ENCODE data around the gene PDXK.

PDXK gene

DNA sequence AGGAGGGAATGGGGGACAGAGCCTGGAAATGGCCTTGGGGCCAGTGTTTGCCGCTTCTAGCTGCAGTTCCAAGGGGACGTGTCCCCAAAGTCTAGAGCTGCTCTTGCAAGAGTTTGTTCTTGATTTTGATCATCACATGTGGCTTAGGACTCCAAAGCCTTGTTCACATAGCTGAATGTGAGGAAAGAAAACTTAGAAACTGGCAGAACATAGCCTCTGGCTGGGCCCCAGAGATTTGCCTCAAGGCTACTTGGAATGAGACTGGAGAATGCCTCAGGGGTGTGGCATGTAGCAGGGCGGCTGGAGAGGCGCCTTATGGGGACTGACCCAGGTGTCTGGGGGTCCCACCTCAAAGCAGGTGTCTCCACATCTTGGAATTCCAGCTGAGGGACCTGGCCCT is 2.3 kb downstream of the PDXK start:
- no peak for FAIRE-seq
- no peak for DNase-seq (ENCODE audit: extremely low spot score, insufficient read length, low read depth)

- FAIRE-seq (no peak), DNase-seq (ENCODE audit: extremely low spot score, insufficient read length, low read depth) (no peak)
Measured at GRCh38 chr21:43721939-43722338, 3.0 kb downstream of the PDXK start.

- no peak for DNase-seq (ENCODE audit: extremely low spot score, insufficient read length, low read depth)
- no peak for FAIRE-seq
Measured at GRCh38 chr21:43723648-43724047, 4.7 kb downstream of the PDXK start.

DNA sequence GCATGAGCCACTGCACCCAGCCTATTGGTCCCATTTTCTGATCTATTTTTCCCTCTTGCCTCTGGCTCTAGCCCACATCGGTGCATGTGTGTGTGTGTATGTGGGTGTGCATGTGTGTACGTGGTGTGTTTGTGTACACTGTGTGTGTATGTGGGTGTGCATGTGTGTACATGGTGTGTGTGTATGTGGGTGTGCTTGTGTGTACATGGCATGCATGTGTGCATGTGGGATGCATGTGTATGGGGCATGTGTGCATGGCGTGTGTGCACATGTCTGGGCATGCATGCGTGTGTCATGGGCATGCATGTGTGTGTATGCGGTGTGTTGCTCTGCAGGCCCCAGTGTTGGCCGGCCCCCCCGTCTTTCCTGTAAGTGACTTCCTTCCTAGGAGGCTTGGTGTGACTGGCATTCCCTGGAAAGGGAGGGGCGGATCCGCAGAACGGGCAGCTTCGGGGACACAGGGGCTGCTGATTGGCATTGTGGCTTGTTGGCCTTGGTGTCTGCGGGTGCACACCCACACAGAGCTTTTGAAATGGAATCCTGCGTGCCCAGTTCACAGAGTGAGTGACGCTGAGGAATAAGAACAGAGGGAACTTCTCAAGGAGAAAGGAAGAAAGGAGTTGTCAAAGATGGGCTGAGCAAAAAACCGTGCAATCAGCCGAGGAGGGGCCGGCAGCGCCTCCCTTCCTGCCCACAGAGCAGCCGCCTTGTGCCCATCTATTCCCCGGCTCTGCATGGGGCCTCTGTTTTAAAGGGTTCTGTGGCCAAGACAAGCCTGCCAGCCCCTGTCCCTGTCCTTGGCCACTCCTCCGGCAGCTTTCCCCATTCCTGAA is 8.0 kb downstream of the PDXK start:
- no peak for FAIRE-seq
- DNase-seq (ENCODE audit: extremely low spot score, insufficient read length, low read depth), result no peak

- DNase-seq (ENCODE audit: extremely low spot score, insufficient read length, low read depth) (no peak), FAIRE-seq (no peak)
Measured at GRCh38 chr21:43727519-43728153, 8.7 kb downstream of the PDXK start.

DNA sequence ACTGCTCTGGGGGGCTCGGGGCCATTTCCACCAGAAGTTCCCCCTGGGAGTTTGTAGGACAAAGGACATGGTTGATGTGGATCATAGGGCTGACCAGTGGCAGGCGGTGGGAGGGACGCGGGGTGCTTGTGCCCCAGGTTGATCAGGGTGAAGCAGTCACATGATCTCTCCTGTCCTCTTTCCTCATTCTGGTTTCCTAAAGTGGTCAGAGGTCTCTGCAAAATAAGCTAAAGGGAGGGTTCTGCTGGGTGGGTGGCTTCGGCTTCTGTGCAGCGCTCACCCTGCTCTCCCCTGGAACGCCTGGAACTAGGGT is 9.2 kb downstream of the PDXK start:
- FAIRE-seq, result no peak
- DNase-seq (ENCODE audit: extremely low spot score, insufficient read length, low read depth), result no peak

DNA sequence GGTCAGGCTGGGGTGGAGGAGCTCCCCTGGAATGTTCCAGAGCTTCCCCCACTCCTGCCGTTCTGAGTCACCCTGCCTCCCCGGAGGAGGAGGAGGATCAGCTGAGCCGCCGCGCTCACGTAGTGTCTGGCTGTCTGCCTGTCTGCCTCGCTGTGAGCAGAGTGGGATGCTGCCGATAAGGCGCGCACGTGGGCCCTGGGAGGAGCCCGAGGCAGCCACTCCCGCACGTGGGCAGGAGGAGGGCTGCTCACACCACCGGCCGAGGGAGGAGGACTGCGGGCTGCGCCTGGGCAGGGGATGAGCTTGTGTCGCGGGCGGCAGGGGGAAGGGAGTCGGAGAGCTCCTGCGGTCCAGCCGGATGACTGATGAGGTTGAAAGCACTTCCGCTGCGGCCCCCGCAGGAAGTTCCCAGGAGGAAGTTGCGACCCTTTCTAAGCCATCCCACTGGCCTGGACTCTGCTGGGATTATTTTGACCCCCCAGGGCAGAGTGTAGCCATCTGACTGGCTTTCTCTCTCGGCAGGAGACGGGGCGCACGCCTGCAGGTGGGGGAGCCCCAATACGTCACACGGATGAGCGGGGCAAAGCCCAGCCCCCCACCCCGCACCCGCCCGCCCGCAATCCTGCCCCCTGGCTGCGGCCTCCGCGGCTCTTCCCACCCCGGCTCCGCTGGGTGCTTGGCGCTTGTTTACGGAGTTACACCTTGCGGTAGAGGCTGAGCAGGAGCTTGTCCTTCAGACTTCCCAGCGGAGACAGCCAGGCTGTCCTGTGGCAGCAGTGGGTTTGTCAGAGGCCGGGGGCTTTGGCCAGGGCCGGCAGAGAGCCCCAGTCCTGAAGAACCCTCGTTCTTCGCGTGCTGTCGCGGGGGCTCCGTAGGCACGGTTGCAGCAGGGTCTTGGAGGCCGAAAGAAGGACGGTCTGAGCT is 9.8 kb downstream of the PDXK start:
- FAIRE-seq (peak; percentile 89), DNase-seq (ENCODE audit: extremely low spot score, insufficient read length, low read depth) (peak; percentile 78)

GRCh38 chr21:43731476-43731875 is 12.5 kb downstream of the PDXK start:
- no peak for FAIRE-seq
- DNase-seq (ENCODE audit: extremely low spot score, insufficient read length, low read depth), result no peak

DNA sequence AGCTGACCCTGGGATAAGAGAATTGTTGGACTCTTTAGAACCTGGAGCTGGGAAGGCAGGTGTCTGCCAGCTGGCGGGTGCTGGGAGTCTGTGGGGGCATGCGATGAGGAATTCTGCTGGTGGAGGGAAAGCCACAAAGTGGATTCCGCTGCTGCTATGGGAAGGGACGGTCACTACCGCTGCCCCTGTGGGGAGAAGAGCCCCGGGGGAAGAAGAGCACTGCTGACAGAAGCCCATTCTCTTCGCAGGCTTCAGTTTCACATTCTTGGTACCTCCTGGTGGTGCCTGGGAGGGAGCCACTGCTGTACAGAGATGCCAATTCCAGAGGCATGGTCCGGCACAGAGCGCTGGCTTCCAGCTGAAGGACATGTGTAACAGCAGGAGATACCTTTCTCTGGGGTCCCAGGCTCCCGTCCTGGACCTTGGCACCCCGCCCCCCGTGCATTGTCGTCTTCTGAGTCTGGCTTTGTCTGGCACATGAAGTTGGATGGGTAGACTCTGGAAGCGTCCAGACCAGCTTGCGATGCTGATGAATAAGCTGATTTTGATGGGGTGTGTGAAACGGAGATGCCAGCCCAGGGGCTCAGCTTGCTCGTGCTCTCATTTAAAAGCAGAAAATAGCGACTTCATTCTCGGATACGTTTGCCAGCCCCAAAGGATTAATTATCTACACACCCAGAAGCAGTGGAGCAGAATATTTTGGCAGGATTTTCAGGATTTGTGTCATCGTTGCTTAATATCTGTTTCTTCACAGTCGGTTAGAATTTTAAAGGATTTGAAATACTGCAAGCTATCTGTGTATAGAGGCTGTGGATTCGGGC is 13.2 kb downstream of the PDXK start:
- no peak for FAIRE-seq
- no peak for DNase-seq (ENCODE audit: extremely low spot score, insufficient read length, low read depth)

- no peak for FAIRE-seq
- no peak for DNase-seq (ENCODE audit: extremely low spot score, insufficient read length, low read depth)
Measured at GRCh38 chr21:43733060-43733459, 14.1 kb downstream of the PDXK start.

DNA sequence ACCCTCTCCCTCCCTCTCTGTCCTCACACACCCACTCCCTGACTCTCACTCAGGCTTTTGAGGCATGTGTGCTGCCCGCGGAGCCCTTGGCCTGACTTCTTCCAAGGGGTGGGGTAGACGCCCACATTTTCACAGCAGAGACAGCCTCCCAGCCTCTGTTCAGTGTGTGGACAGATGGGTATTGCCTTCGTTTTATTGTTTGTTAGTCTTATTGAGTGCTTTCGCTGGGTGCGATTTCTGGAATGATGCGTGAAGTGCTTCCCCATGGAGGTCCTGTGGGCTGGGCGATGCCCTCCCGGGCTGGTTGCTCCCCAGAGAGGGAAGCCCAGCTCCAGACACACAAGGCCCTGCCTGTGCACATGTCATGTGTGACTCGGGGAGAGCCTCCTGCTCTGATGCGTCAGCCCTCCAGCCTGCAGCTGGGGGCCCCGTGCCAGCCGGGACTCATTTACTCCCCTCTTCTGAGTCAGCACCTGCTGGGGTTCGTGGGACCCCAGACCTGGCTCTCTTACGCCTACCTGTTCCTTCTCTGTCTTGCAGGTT is 14.7 kb downstream of the PDXK start:
- DNase-seq (ENCODE audit: extremely low spot score, insufficient read length, low read depth) (no peak), FAIRE-seq (no peak)

DNA sequence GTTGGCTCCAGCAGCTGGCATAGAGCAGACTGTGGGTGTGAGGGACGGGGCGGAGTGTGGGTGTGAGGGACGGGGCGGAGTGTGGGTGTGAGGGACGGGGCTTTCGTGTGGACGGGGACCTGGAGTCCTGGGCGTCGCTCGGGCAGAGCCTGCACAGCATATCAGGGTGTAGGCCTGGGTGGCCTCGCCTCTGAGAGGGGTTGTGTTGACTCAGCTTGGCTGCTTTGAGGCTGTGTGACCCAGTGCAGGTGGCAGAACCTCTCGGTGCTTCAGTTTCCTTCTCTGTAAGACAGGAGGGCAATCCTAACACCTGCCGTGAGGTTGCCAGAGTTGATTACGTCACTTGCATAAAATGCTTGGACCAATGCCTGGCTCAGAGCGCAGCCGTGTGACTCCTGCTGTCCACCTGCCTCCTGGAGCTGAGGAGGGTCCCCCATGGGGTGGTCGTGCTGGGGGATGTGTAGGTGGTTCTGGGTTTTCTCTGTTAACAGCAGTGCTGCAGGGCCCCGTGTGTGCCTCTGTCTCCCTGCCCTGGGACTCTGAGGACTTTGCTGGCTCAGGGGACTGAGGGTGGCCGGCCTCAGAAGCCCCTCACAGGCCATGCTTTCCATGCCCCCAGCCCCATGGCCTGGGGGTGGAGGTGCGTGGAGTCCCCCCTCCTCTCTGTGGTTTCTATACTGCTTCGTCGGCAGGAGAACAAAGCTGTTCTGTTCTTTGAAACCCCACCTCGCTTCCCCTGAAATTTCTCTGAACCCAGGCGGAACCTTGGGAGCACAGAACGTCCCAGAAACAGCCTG is 15.4 kb downstream of the PDXK start:
- FAIRE-seq, result no peak
- DNase-seq (ENCODE audit: extremely low spot score, insufficient read length, low read depth), result no peak

DNA sequence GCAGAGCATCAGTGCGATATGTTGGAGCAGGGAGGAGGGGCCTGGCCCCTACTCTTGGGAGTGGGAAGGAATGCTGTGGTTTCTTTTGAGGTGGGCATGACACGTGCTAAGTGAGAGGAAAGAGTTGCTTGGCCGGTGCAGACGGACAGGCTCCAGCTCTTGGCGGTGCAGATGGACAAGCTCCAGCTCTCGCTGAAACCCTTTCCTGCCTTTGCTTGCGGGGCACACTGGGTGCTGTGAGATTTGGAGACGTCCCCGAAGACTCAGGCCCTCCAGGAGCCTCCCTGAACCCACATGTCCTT is 15.9 kb downstream of the PDXK start:
- DNase-seq (ENCODE audit: extremely low spot score, insufficient read length, low read depth) (no peak), FAIRE-seq (no peak)

DNA sequence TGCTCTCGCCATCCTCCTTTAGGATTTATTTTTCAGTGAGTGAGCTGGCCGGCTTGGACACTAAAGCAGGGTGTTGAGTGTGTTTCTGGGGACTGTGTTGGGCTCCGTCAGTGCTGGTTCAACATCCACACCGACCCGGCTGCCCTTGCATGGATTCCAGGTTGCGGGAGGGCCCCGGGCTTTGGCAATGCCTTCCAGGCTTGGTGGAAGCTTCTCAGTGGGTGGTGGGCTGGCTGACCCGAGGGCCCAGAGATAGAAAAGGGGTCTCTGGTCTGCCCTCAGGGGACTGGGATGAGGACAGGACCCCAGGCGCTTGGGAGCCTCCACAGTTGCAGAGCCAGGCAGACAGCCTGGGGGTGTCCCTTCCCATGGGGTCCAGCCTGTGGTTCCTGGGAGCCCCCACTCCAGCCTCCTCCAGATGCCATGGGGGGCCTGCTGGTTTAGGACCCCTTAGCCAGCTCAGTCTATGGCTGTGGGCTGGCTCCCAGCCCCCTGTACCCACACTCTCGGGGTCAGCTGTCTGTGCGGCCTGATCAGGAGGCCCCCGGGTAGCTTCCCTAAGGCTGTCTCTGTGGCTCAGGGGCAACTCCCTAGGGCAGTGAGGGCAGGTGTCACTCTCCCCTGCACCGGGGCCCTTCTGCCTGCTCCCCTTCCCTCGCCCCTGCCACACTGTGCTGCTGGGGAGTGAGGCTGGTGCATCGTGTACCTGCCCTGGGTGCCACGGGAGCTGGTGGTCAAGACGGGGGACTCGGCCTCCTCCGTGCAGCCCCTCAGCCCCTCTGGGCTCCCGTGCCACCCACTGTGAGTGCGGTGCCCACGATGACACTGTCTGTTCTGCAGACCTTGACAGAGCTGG is 16.5 kb downstream of the PDXK start:
- FAIRE-seq, result no peak

DNA sequence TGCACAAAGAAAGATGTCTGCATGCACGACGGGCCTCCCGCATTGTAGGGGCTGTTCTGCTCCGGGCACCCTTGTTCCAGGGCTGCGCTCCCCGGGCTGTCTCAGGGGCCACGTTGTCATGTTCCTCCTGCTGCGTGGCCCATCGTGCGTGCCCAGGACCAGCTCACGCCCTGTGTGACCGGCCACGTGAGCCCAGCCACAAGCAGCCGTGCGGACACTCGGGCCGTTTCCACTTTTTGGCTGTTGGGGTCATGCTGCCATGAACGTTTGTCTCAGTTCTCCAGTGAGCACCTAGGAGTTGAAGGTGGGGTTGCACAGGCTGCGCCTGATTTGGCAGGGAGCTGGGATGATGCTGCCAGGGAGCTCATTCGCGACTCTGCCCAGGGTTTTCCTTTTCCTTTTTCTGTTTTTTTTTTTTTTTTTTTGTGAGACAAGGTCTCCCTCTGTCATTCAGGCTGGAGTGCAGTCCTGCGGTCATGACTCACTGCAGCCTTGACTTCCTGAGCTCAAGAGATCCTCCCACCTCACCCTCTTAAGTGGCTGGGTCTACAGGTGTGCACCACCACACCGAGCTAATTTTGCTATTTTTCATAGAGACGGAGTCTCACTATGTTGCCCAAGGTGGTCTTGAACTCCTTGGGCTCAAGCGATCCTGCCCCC is 17.4 kb downstream of the PDXK start:
- FAIRE-seq (no peak), DNase-seq (ENCODE audit: extremely low spot score, insufficient read length, low read depth) (no peak)

More for the DNA sequence above, 16.5 kb downstream of the PDXK start:
- DNase-seq (ENCODE audit: extremely low spot score, insufficient read length, low read depth), result no peak

DNA sequence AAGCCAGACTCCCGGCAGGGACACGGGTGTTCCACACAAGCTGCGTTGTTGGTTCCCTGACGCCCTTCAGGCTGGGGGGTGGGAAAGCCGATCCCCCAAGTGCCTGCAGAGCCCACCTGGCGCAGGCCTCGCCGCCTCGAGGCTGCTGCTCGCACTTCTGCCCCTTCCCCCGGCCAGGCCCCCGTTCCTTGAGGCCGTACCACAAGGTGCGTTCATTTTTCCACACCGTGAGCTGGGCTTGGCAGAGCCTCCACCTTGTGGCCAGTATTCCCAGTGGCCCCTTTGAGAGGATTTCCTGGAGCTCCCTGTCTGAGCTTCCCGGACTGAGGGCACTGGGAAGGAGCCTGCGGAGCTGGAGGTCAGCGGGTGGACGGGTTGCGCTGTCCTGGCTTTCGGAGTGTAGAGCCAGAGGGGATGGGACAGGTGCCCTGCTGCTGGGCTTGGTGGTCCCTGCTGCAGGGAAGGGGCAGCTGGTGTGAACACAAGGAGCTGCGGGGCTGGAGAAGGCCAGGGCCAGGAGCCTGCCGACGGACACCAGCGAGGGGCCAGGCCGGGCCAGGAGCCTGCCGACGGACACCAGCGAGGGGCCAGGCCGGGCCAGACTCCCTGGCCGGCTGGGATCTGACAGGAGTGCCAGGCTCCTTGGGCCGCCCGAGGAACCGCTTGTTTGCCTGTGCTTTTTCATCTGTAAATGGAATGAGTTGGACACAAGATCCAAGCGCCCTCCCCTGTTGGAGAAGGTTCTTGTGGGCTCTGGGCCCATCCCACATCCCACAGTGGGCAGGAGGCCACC is 18.4 kb downstream of the PDXK start:
- FAIRE-seq (no peak), DNase-seq (ENCODE audit: extremely low spot score, insufficient read length, low read depth) (no peak)

All from GM18507 (cell line).